ENCODE measurements around the gene RPL22L1.

GRCh38 chr3:170862618-170863374, 7.2 kb downstream of the RPL22L1 start:
- TF ChIP-seq PKNOX1 (IDR thresholded peaks at IDR 0.05) (no peak), FOXA1 (IDR thresholded peaks at IDR 0.05) (no peak)

Data from HEK293T (cell line).